ENCODE measurements around the gene DLGAP4.

DNA sequence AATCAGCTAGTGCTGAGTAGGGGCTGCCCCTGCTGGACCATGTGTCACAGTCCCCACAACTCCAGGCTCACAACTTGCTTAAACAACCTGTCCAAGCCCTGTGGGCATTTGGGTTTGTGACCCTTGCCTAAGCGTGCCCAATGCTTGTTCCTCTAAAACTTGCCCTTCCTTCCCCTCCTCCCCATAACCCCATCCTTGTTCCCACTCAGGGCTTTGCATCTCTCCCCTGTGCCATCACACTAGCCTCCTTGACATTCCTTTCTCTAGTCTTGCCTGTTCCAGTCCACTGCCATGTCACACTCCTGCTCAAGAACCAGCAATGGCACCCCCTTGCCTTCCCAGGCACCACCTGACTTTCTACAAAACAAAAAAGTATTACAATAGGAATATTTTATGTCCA, 2.3 kb upstream of the DLGAP4 start:
- TF ChIP-seq, protein P1, sequence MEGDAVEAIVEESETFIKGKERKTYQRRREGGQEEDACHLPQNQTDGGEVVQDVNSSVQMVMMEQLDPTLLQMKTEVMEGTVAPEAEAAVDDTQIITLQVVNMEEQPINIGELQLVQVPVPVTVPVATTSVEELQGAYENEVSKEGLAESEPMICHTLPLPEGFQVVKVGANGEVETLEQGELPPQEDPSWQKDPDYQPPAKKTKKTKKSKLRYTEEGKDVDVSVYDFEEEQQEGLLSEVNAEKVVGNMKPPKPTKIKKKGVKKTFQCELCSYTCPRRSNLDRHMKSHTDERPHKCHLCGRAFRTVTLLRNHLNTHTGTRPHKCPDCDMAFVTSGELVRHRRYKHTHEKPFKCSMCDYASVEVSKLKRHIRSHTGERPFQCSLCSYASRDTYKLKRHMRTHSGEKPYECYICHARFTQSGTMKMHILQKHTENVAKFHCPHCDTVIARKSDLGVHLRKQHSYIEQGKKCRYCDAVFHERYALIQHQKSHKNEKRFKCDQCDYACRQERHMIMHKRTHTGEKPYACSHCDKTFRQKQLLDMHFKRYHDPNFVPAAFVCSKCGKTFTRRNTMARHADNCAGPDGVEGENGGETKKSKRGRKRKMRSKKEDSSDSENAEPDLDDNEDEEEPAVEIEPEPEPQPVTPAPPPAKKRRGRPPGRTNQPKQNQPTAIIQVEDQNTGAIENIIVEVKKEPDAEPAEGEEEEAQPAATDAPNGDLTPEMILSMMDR (IDR thresholded peaks at IDR 0.05; ENCODE audit: low read depth, low read length, poor library complexity, severe bottlenecking): no peak
- no peak for TF ChIP-seq EZH2phosphoT487 (IDR thresholded peaks at IDR 0.05; ENCODE audit: borderline replicate concordance, low read length)

All from DOHH2 (cell line).